HCT116 (cell line): Measurements from ENCODE around the gene MOK.
"Not testable (repeated sequence)": the region's sequence is repeated elsewhere in the genome, so short reads cannot be mapped to it uniquely, and the experiment has no call there.

Experiments
- EZH2 ChIP-seq: fragments of 200-600 bp; sonication (generic); IDR thresholded peaks from 2 replicates; pipeline ENCODE4 v1.6.1; 2017; ENCODE audit warnings: antibody characterized with exemption, mixed run types
- POLR2A ChIP-seq: IDR thresholded peaks from 2 replicates; pipeline ENCODE4 v1.7.0; 2011; ENCODE audit warnings: borderline replicate concordance; ENCODE audit not compliant: insufficient read depth, insufficient read length; ENCODE audit errors: extremely low read depth
- POLR2AphosphoS5 ChIP-seq: IDR thresholded peaks from 2 replicates; pipeline ENCODE4 v1.6.1; 2011; ENCODE audit warnings: mild to moderate bottlenecking, low read depth, low read length, moderate library complexity
- RAD21 ChIP-seq: IDR thresholded peaks from 2 replicates; pipeline ENCODE4 v1.6.1; 2012; ENCODE audit warnings: low read depth, mild to moderate bottlenecking
- SIN3A ChIP-seq: IDR thresholded peaks from 2 replicates; pipeline ENCODE4 v1.6.1; 2012; ENCODE audit warnings: low read depth
- TCF7L2 ChIP-seq: IDR thresholded peaks from 2 replicates; pipeline ENCODE4 v1.7.0; 2011; ENCODE audit warnings: borderline replicate concordance, inconsistent platforms; ENCODE audit not compliant: insufficient read depth, insufficient read length; ENCODE audit errors: extremely low read depth
- YY1 ChIP-seq: IDR thresholded peaks from 2 replicates; pipeline ENCODE4 v1.6.1; 2011; ENCODE audit warnings: low read length, low read depth, moderate library complexity, mild to moderate bottlenecking; ENCODE audit not compliant: insufficient replicate concordance; ENCODE audit errors: extremely low read depth
- ZNF274 ChIP-seq: fragments of 200-500 bp; sonication (Bioruptor generic); IDR thresholded peaks from 2 replicates; pipeline ENCODE4 v1.6.1; 2014; ENCODE audit warnings: mild to moderate bottlenecking, low read depth, low read length, inconsistent platforms
- TF ChIP-seq, protein P1 (sequence below): IDR thresholded peaks from 2 replicates; pipeline ENCODE4 v1.6.1; 2012
- TF ChIP-seq, protein P2 (sequence below), 3 experiments: fragments of 200-600 bp in 1 of 3; sonication (generic) in 1 of 3; IDR thresholded peaks in 2 of 3; conservative IDR thresholded peaks in 1 of 3; 2 replicates each; pipeline ENCODE4 v1.5.1; 2012 to 2017; ENCODE audit warnings: low read depth in 2 of 3, low read length in 2 of 3, antibody characterized with exemption in 1 of 3, borderline replicate concordance in 1 of 3, control low read depth in 1 of 3, mild to moderate bottlenecking in 1 of 3, mixed read lengths in 1 of 3, mixed run types in 1 of 3, moderate library complexity in 1 of 3; ENCODE audit not compliant: insufficient read depth in 1 of 3

DNA sequence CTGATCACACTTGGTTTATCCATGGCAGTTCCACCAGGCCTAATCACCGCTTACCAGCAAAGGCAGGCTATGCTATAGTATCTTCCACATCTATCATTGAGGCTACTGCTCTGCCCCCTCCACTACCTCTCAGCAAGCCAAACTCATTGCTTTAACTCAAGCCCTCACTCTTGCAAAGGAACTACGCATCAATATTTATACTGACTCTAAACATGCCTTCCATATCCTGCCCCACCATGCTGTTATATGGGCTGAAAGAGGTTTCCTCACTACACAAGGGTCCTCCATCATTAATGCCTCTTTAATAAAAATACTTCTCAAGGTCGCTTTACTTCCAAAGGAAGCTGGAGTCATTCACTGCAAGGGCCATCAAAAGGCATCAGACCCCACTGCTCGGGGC lies 61.2 kb downstream of the MOK start:
- TF ChIP-seq, protein P1, sequence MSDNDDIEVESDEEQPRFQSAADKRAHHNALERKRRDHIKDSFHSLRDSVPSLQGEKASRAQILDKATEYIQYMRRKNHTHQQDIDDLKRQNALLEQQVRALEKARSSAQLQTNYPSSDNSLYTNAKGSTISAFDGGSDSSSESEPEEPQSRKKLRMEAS: not testable (repeated sequence)
- TF ChIP-seq POLR2A, SIN3A, YY1, TCF7L2, EZH2, POLR2AphosphoS5, RAD21, ZNF274: not testable (repeated sequence)
- TF ChIP-seq, protein P2, sequence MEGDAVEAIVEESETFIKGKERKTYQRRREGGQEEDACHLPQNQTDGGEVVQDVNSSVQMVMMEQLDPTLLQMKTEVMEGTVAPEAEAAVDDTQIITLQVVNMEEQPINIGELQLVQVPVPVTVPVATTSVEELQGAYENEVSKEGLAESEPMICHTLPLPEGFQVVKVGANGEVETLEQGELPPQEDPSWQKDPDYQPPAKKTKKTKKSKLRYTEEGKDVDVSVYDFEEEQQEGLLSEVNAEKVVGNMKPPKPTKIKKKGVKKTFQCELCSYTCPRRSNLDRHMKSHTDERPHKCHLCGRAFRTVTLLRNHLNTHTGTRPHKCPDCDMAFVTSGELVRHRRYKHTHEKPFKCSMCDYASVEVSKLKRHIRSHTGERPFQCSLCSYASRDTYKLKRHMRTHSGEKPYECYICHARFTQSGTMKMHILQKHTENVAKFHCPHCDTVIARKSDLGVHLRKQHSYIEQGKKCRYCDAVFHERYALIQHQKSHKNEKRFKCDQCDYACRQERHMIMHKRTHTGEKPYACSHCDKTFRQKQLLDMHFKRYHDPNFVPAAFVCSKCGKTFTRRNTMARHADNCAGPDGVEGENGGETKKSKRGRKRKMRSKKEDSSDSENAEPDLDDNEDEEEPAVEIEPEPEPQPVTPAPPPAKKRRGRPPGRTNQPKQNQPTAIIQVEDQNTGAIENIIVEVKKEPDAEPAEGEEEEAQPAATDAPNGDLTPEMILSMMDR (IDR thresholded peaks at IDR 0.05 in 2 of 3, conservative IDR thresholded peaks at IDR 0.05 in 1 of 3; ENCODE audit: borderline replicate concordance in 1 of 3, insufficient read depth in 1 of 3, low read depth in 2 of 3, low read length in 2 of 3): not testable (repeated sequence)
